Upper lobe of right lung (tissue), 1 donor: ENCODE results near the gene CTTN. TPM values are rescaled to one million over a fixed set of nuclear protein-coding genes. Genes with fewer than 3 reads are reported as not detected.

Experiments
- ATAC-seq: fragments of 200-7000 bp; cut with Tn5 transposase; one replicate; pipeline ENCODE4 v1.9.1; 2020; ENCODE audit warnings: mild to moderate bottlenecking, moderate library complexity
- DNase-seq: peaks from one replicate; pipeline ENCODE4 v3.0.0-alpha.2; 2020
- H3K27ac ChIP-seq: fragments of 200-600 bp; one replicate; pipeline ENCODE4 v1.8.0; 2022
- H3K27me3 ChIP-seq: fragments of 200-600 bp; one replicate; pipeline ENCODE4 v1.8.0; 2022; ENCODE audit warnings: mild to moderate bottlenecking
- H3K36me3 ChIP-seq: fragments of 200-600 bp; one replicate; pipeline ENCODE4 v1.8.0; 2022
- H3K4me1 ChIP-seq: fragments of 200-600 bp; one replicate; pipeline ENCODE4 v1.8.0; 2022
- H3K4me3 ChIP-seq: fragments of 200-600 bp; one replicate; pipeline ENCODE4 v1.8.0; 2022; ENCODE audit warnings: mild to moderate bottlenecking
- H3K9me3 ChIP-seq: fragments of 200-600 bp; one replicate; pipeline ENCODE4 v1.8.0; 2022
- CTCF ChIP-seq: fragments of 200-600 bp; IDR thresholded peaks from one replicate; pipeline ENCODE4 v1.8.0; 2022; ENCODE audit warnings: antibody characterized with exemption
- intact Hi-C: fragments of 100-400 bp; cut with DNase I; formaldehyde crosslinking; loops from one replicate; pipeline ENCODE4 v1.11.0; 2022
- total RNA-seq: library from RNA; stranded (reverse); fragmentation: NEBNext Ultra II Directional; extraction: Animal tissue kit (Norgen Biotek cat#: 25700); gene quantifications from one replicate; pipeline ENCODE4 v1.2.1, GENCODE V29; 2021
- donor health status: DM: no; HTN: yes; CAD: no; lungs with severe emphysema.

CTTN gene
- total RNA-seq, 1 donor from 2014 or later, result 177 TPM

- no peaks in the 10 kb centered on the region for H3K9me3 ChIP-seq
- peak; percentile 28 for ATAC-seq
- DNase-seq, result peak; percentile 36
- TF ChIP-seq CTCF, result no peak
- no peak overlapping the region for H3K27ac ChIP-seq
- intact Hi-C loops, result loop anchor here (10.0 kb wide), 1 partner anchor 299 kb away; no protein-coding TSS in a partner anchor
- H3K27me3 ChIP-seq, result peaks cover 10% of the 10 kb centered on the region
- no peak overlapping the region for H3K4me3 ChIP-seq
- no peaks in the 10 kb centered on the region for H3K4me1 ChIP-seq
- H3K36me3 ChIP-seq, result no peaks in the 10 kb centered on the region
These were observed 67.8 kb downstream of the CTTN start for GRCh38 chr11:70466154-70466553.

GRCh38 chr11:70466596-70466995 is 68.3 kb downstream of the CTTN start:
- Histone ChIP-seq H3K4me1 (no peaks in the 10 kb centered on the region), H3K9me3 (no peaks in the 10 kb centered on the region), H3K36me3 (no peaks in the 10 kb centered on the region), H3K4me3 (no peak overlapping the region), H3K27me3 (peaks cover 9% of the 10 kb centered on the region), H3K27ac (no peak overlapping the region)
- TF ChIP-seq CTCF, result no peak
- intact Hi-C loops, result loop anchor here (10.0 kb wide), 1 partner anchor 298 kb away; no protein-coding TSS in a partner anchor
- DNase-seq (peak; percentile 53), ATAC-seq (no peak)

- DNase-seq, result peak; percentile 78
- Histone ChIP-seq H3K27ac (no peak overlapping the region), H3K4me1 (no peaks in the 10 kb centered on the region), H3K36me3 (no peaks in the 10 kb centered on the region), H3K9me3 (no peaks in the 10 kb centered on the region), H3K4me3 (no peak overlapping the region), H3K27me3 (peaks cover 9% of the 10 kb centered on the region)
- TF ChIP-seq CTCF, result peak; percentile 80
- intact Hi-C loops, result loop anchor here (10.0 kb wide), 1 partner anchor 297 kb away; no protein-coding TSS in a partner anchor
- ATAC-seq, result peak; percentile 70
These were observed 69.1 kb downstream of the CTTN start for GRCh38 chr11:70467201-70468085.

- no peaks in the 10 kb centered on the region for H3K9me3 ChIP-seq
- no peaks in the 10 kb centered on the region for H3K4me1 ChIP-seq
- H3K27ac ChIP-seq, result no peak overlapping the region
- H3K27me3 ChIP-seq, result peaks cover 3% of the 10 kb centered on the region
- no peak for DNase-seq
- H3K4me3 ChIP-seq, result no peak overlapping the region
- H3K36me3 ChIP-seq, result no peaks in the 10 kb centered on the region
- intact Hi-C loops, result loop anchor here (10.0 kb wide), 1 partner anchor 296 kb away; no protein-coding TSS in a partner anchor
- ATAC-seq, result no peak
- TF ChIP-seq CTCF, result no peak
These were observed 70.2 kb downstream of the CTTN start for GRCh38 chr11:70468256-70469195.

- no peak for TF ChIP-seq CTCF
- H3K27me3 ChIP-seq, result no peaks in the 10 kb centered on the region
- intact Hi-C loops, result no loop called here
- no peaks in the 10 kb centered on the region for H3K9me3 ChIP-seq
- no peaks in the 10 kb centered on the region for H3K4me1 ChIP-seq
- no peaks in the 10 kb centered on the region for H3K36me3 ChIP-seq
- ATAC-seq, result no peak
- H3K4me3 ChIP-seq, result no peak overlapping the region
- no peak overlapping the region for H3K27ac ChIP-seq
- DNase-seq, result no peak
These were observed 71.8 kb downstream of the CTTN start for GRCh38 chr11:70470127-70470526.
